Measurements from ENCODE around the gene CSTB.

Gene CSTB

GRCh38 chr21:43813656-43813980 lies 37.5 kb upstream of the CSTB start:
- no peak for TF ChIP-seq CTCF (IDR thresholded peaks at IDR 0.05; ENCODE audit: low read length, missing control alignments)
- H3K4me3 ChIP-seq (replicated peaks; ENCODE audit: low read depth, low read length), result no peak overlapping the region
- DNase-seq (ENCODE audit: low read depth), result no peak

GRCh38 chr21:43812957-43813655 lies 37.0 kb upstream of the CSTB start:
- DNase-seq (ENCODE audit: low read depth), result no peak
- no peak overlapping the region for H3K4me3 ChIP-seq (replicated peaks; ENCODE audit: low read depth, low read length)
- TF ChIP-seq CTCF (IDR thresholded peaks at IDR 0.05; ENCODE audit: low read length, missing control alignments), result no peak

DNA sequence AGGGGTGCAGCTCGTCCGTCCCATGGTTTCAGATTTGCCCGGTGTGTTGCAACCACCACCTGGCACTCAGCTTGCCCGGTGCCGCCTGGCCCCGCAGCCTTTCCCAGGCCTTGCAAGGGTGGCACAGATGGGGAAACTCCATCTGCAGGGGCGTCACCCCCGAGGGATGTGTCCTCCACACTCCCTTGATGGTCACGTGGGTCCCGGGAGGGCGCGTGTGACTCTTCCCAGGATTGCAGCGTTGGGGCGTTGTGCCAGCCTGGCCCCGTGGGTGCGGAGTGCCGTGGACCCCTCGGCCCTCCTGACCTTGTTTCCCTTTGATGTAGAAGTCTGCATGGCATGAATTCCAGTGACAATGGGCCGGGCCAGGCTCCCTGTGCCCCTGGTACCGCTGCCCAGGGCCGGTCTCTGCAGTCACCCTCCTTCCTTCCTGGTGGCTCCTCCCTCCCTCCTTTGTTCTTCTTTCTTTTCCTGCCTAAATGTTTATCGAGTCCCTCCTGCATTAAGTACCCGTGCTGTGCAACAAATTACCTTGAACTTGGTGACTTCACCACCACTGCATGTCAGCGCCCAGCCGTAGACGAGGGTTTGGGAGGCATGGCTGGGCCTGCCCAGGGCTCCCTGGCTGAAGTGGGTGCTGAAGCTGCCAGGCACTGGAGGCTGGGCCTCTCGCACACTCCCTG lies 36.2 kb upstream of the CSTB start:
- no peak for DNase-seq (ENCODE audit: low read depth)
- TF ChIP-seq CTCF (IDR thresholded peaks at IDR 0.05; ENCODE audit: low read length, missing control alignments), result no peak
- H3K4me3 ChIP-seq (replicated peaks; ENCODE audit: low read depth, low read length), result no peak overlapping the region

DNA sequence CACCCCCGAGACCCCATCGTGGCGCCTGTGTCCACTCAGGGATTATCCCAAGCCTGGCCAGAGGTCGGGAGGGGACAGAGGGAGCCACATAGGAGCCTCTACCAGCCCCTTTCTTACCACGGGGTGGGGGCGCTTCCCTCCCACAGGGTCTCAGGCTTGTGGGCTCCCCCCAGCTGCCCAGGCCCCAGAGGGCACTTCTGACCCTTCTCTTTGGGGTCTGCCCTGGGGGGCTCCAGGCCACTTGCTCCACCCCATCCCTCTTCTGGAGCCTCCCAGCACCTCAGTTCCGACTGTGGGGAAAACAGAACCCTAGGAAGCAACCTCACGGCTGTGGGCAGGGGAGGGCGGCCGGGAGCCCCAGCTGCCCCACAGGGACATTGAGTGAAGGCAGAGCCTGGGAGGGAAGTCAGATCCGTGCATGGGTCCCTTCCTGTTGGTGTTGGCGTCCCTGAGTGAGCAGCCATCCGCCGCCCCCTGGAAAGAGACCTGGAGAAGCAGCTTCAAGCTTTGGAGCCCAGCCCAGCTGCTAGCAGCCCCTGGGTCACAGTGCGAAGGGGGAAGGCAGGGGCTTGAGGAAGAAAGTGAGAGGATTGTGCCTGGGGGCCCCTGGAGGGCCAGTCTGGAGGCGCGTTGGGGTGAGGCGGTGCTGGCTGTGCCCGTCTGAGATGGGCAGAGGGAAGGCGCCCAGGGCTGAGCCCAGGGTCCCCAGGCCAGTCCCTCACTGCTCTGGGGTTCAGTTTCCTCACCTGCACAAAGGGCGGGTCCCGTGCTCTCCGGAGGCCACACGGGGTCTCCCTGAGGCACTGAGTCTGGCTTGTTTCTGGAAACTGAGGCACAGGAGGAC lies 35.4 kb upstream of the CSTB start:
- no peak overlapping the region for H3K4me3 ChIP-seq (replicated peaks; ENCODE audit: low read depth, low read length)
- DNase-seq (ENCODE audit: low read depth), result no peak
- TF ChIP-seq CTCF (IDR thresholded peaks at IDR 0.05; ENCODE audit: low read length, missing control alignments), result no peak

DNA sequence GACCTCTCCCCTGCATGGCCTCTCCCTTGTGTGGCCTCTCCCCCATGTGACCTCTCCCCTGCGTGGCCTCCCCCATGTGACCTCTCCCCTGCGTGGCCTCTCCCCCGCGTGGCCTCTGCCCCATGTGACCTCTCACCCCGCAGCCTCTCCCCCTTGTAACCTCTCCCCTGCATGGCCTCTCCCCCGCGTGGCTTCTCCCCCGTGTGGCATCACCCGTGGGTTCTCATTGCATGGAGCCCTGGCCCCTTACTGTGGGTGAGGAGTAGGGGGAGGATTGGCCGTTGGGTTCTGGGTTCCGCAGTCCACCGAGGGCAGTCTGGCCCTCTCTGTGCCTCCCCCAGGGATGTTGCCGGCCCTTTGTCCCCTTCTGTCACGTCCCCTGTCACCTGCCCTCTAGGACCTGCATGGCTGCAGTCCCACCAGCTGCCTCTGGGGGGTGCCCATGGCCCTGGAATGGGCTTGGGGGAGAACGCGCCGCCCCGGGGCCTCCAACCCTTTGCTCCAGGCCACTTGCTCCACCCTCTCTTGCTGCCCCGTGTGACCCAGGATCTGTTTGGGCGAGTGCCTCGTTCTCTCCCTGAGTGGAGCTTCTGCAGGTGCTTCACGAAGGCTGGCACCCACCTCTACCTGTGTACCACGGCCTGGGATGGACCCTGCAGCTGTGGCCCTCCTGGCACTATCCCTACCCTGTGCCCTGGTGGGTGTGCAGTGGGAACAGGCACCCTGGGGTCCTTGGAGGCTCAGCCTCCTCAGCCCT lies 34.6 kb upstream of the CSTB start:
- H3K4me3 ChIP-seq (replicated peaks; ENCODE audit: low read depth, low read length), result no peak overlapping the region
- DNase-seq (ENCODE audit: low read depth), result peak; percentile 64
- TF ChIP-seq CTCF (IDR thresholded peaks at IDR 0.05; ENCODE audit: low read length, missing control alignments), result peak; percentile 87

DNA sequence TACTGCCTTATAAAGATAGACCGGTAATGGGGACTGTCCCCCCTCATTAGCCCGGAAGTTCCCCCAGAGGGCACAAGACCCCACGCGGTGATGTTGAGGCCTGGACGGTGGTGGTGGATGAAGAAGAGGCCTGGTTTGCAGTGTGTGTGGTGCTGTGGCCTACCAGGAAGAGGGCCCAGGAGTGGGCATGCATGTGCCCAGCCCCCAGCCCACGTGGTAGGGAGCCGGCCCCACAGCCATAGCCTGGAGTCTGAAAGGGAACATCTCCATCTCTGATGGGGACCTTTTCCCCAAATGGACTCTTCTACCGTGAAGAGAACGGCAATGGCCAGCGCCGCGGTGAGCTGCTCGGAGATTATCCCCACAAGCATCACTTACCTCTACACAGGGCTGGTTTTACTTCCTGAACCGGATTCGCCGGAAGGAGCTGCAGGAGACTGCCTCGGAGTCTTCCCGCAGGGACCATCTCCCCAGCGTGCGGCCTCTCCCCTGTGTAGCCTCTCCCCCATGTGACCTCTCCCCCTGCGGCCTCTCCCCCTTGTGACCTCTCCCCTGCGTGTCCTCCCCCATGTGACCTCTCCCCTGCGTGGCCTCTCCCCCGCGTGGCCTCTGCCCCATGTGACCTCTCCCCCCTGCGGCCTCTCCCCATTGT lies 33.9 kb upstream of the CSTB start:
- DNase-seq (ENCODE audit: low read depth), result no peak
- H3K4me3 ChIP-seq (replicated peaks; ENCODE audit: low read depth, low read length), result no peak overlapping the region
- TF ChIP-seq CTCF (IDR thresholded peaks at IDR 0.05; ENCODE audit: low read length, missing control alignments), result no peak

Measured in fibroblast of pulmonary artery (primary cell).